NOMO-1 (cell line): ENCODE data around the gene ABCA2.

Experiments
- DNase-seq, 2 experiments: peaks; one replicate each; lab custom pipeline; 2025; ENCODE audit not compliant: unreplicated experiment in 2 of 2; lab: John Stamatoyannopoulos, UW

The ABCA2 gene

DNA sequence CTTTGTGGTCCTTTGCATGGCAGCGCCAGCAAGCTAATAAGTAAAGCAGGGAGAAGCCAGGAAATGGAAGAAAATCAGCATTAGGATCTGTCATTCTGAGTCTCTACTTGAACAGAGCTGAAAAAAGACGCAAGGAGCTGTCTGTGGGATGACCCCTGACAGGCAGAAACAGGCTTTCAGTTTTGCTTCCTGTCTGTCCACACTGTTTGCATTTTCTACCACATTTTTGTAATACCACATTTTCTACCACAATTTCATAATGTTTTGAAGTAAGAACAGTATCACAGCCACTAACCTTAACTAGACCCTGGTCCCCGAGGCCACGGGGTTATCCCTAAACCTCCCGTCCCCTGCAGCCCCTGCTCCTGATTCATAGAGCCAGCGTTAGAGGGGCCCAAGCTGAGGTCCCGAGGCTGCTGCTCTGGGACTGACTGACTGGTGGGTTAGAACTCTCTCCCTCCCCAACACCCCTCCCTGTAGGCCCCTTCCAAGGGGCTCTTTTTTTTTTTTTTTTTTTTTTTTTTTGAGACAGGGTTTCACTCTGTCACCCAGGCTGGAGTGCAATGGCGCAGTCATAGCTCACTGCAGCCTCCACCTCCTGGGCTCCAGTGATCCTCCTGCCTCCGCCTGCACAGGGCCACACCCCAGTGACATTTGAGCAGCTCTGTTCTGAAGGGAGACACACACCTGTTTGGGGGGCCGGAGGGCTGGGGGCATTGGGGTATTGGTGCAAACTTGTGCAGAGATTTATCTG, 27.7 kb downstream of the ABCA2 start:
- DNase-seq: peak; percentile 93 to 99

DNA sequence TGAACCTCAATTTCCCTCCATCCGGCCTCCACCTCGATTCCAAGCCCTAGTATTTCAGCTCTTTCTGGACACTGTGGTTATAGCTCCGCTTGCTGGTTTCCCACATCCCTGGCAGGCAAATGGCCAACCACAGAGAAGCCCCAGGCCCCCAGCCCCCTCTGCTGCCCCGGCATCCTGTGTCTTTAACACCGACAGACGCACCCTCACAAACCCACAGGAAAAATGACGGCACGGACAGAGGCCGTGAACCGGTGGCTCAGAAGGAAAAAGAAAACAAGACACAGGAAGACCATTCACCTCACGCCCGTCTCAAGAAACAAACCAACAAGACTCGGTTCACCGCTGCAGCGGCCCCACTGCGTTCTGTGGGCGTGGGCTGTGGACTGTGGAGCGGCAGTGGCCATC, 30.2 kb downstream of the ABCA2 start:
- DNase-seq: no peak

DNA sequence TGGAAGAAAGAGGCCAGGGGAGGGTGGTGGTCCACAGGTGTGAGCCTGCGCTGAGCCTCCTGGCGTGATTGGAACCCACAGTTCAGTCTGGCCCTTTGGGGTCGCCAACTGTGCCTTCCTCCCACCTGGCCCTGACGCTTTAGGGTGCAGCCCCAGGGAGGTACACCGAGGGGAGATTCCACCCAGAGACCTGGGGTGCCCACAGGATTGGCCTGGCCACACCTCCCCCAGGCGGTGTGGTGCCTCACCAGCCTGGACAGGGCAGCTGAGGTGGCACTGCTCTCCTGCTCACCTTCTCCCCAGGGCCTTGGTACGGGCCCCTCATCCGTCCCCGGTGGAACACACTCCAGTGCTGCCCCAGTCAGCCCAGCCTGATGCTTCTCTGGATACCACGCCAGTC, 30.7 kb downstream of the ABCA2 start:
- no peak for DNase-seq

DNA sequence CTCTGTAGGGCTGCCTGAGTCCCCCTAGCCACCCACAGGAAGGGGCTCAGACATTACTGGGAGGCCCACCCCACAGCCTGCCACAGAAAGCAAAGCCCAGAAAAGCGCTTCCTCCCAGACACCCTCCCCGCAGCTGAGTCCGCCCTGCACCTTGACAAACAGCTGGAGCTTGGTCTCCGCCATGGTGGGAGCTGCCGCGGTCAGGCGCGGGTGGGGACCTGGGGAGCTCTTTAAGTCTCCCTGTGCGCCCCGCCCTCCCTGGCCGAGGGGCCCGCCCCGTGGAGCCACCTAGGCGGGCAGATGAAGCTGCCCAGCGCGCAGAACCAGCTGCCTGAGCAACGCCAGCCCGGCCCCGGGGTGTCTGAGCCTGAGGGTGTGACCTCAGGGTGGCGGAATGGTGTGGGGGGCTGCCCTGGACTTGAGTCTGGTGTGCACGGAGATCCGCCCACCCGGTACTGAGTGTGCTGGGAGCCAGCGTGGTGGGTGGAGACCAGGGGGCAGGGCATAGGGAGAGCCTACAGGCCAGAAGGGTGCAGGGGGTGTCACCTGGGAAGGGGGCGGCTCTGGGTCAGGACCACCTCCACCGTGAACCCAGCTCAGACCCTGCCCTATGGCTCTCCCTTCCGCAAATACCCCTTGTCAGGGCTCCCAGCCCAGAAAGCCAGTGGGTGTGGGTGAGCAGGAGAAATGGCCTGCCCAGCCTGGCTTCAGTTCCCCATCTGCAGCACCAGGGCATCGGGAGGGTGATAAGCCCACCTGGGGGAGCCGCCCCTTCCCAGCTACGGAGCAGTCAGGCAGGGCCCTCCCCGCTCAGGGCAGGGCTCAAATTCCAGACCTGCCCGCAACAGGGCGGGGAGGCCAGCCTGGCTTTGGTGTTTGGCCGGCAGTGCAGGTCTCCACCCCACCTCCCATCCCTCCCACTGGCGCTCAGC, 31.4 kb downstream of the ABCA2 start, which contains the start of gene CLIC3:
TSS of gene CLIC3 (minus strand) at position 208 of the 932 bp plus-strand sequence. CDS start at position 183, 25 bp downstream.
- DNase-seq: no peak

DNA sequence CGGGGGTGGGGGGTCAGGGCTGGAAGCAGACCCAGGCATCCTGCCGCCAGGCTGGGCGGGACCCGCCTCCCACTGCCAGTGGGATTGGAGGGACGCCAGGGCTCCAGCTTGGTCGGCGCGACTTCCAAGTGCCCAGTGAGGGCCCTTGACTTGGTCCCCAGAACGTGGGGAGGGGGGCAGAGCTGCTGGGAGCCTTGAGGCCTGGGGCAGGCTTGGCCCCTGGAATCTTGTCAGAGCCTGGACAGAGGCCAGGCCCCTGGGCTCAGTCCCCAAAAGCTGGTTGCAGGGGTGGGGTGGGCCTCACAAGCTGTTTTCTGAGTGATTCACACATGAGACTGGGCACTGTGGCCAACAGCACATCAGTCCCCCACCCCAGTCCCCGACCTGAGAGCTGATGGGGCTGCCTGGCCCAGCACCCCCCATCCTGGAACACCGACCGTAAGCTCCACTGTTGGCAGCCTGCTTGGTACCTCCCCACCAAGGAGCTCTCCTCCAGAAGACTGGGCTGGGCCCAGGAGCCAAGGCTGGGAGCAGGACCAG, 32.2 kb downstream of the ABCA2 start:
- DNase-seq: no peak

DNA sequence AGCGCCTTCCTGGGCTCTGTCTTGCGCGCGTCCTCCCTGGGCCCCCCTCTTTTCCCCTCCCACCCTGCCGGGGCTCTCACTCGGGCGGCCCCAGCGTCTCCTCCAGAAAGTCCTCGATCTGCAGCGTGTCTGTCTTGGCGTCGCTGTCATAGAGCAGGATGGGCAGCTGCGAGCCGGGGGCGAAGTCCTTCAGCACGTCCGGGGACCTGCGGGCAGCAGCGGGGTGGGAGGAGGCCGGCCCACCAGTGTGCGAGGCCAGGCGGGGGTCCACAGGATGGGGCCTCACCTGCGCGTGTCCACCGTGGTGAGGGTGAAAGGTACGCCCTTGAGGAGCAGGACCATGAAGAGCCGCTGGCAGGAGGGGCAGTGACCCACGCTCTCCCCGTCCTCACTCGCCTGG, 32.7 kb downstream of the ABCA2 start:
- DNase-seq: no peak

DNA sequence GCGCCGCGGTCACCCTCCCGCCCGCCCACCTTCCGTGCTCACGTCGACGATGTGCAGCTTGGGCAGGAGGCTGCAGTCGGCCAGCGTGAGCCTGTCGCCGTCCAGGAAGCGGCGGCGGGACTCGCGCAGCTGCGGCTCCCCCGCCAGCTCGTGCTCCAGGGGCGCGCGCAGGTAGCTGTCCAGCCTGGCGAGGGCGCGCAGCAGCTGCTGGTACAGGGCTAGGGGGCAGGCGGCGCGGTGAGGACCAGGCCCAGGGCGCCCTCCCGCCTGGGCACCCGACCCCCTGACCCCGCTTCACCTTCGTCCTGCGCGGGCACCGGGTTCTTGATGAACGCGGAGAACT, 33.2 kb downstream of the ABCA2 start:
- no peak for DNase-seq

DNA sequence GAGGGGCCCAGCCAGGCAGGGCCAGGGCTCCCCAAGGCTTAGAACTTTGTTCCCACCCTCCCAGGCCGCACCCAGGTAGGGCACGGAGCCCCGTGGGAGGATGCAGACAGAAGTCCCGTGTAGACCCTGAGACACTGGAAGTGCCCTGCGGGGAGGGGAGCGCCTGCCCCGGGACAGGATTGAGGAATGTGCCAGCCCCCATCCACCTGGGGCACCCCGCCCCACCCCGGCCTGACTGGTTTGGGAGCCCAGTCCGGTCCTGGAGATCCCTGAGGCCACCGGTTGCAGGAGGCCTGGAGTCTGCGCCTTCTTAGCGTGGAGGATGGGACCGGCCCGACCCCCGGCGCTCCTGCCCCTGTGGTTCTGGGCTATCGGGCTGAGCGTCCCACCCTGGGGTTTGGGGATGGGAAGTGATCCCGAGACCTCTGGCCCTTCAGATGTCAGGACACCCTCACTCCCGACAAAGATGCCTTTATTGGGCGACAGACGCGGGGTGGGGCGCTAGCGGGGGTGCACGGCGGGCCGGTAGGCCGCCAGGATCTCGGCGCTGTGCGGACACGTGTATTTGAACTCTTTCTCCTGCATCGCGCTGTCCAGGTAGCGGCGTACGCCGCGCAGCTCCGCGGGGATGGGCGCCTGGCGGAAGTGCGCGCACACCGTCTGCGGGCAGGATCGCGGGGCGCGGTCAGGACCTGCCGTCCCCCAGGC, 33.7 kb downstream of the ABCA2 start:
- DNase-seq: no peak

DNA sequence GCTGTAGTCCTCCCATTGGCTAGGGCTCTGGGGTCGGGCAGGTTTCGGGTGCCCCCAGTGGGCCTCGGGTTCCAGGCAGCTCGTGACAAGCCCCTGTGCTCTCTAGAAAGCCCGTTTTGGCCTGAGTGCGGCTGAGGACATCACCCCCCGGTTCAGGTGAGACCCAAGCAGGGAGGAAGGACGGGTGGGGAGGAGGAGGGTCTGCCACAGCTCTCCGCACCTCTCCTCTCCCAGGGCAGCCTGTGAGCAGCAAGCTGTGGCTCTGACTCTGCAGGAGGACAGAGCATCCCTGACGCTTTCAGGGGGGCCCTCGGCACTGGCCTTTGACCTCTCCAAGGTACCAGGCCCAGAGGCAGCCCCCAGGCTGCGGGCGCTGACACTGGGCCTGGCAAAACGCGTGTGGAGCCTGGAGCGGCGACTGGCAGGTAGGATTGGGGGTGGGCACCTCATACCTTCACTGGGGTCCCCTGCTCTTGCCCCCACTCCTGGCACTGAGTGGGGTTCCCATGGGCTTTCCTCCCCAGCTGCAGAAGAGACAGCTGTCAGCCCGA, 35.1 kb downstream of the ABCA2 start:
- no peak for DNase-seq

DNA sequence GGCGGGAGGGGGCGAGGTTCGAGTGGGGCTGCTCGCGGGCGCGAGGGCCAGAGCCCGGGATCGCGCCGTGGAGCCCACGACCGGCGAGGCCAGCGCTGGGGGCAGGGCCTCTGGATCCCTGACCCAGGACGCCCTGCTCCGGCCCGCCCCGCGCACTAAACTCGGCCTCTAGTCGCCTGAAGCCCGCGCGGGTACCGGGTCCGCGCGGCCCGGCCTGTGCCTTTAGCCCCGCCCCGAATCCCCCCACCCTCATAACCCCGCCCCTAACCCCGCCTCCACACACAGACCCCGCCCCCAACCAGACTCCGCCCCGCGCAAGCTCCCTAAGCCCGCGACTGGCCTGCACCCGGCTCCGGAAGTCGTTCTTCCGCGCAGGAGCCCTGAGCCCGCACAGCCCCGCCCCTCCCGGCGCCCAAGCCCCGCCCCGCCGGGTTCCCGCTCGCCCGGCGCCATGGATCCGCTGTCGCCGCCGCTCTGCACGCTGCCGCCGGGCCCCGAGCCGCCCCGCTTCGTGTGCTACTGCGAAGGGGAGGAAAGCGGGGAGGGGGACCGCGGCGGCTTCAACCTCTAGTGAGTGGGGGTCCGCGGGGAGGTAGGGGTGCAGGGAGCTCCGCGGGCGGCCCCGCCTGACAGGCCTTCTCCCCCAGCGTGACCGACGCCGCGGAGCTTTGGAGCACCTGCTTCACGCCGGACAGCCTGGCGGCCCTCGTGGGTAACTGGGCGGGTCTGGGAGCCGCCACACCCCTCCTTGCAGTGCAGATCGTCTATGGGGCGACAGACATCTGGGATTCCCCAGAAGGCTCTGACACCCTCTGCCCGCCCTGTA, 35.8 kb downstream of the ABCA2 start, which contains the start of gene PAXX:
TSS of gene PAXX (plus strand) at position 430 of the 826 bp plus-strand sequence. CDS start at position 452, 22 bp downstream.
- peak; percentile 88 to 98 for DNase-seq

DNA sequence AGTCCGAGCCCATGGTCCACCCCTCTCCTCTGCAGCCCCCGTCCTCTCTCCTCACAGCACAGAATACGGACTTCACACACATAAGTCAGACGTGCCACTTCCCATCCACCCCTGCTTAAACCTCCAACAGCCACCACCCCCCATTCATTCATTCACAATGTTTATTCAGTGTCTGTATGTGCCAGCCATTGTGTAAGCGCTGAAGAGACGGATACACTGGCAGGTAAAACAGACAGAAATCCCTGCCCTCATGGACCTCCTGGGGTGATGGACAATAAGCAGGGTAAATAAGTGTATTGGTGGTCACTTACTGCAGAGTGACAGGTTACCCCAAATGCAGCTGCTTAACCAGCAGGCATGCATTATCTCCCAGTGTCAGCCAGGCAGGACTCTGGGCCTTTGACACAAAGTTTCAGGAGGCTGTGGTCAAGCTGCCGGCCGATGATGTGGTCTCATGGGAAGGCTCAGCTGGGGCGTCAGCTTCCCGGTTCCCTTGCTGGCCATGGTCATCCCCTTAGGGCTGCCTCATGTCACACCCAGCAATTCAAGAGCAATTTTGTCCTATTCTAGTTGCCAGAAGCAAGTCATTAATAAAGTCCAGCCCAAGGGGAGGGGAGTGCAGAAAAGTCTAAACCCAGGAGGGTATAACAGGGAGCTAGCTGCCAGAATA, 37.7 kb downstream of the ABCA2 start:
- DNase-seq: no peak

DNA sequence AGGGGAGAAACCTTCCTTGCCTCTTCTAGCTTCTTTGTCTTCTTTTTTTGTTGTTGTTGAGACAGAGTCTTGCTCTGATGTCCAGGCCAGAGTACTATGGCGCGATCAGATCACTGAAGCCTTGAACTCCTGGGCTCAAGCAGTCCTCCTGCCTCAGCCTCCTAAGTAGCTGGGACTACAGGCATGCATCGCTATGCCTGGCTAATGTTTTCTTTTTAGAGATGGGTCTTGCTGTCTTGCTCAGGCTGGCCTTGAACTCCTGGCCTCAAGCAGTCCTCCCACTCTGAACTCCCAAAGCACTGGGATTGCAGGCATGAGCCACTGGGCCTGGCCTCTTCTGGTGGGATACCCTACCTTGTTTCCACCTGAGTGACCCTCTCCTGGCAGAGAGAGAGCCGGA, 39.2 kb downstream of the ABCA2 start:
- no peak for DNase-seq

DNA sequence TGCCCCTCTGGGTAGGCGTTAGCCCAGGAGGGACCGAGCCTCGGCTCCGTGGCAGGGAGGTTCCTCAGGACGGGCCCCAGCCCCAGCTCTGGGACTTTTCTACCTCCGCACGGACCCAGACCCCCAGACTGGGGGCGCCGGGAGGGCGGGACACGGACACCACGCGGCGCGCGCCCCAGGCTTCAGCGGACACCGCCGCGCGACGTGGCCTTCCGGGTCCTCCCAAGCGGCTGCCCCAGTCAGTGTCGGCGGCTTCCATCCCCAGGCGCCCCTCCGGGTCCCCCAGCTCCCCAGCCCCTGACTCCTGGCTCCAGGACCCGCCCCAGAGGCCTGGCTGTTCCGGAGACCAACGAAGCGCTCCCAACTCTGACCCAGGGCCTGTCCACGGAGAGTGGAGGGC, 42.2 kb downstream of the ABCA2 start:
- DNase-seq: no peak

DNA sequence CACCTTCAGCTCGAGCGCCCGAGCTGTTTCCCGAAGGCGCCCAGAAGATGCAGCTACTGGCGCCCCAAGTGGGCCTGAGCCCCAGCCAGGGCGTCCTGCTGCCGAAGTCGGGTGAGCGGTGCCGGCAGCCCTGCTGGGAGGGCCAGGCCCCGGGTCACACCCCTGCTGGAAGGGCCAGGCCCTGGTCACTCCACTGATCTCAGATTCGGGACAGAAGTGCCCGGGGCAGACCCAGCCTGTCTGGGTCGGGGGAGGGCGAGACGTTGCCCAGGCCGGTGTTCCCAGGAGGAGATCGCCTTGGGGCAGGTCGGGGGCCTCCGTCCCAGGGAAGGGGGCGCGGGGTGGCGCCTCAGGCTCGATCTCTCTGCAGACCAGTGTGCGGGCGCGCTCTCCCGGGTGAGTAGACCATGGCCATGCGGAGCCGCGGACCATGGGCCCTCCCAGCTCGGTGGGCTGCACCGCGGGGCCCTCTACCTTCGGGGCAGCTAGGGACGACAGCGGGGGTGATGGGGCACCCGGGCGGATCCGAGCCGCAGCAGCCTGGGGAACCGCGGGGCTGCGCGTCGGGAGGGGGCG, 42.9 kb downstream of the ABCA2 start:
- no peak for DNase-seq

DNA sequence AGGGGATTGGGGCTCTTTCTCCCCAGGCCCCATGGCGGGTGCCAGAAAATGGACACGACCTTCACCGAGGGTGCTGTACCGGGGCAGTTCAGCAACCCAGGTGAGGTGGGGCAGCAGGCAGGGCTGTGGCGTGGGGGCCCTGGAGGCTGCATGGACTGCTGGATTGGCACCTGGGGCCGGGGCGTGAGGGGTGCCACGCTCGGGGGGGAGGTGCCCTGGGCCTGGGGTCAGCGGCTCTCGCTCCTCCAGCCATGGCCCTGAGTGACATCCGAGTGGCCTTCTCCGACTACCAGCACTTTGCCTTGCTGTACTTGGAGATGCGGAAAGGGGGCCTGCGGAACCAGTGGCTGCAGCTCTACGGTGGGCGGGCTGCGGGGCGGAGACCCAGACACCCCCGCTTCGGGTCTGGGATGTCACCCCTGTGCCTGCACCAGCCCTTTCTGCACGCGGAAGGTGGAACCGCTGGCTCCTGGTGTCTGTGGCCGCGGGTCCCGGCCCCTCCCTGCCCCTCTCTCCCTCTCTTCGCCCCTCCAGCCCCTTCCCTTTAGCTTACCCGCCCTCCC, 43.5 kb downstream of the ABCA2 start:
- DNase-seq: no peak

DNA sequence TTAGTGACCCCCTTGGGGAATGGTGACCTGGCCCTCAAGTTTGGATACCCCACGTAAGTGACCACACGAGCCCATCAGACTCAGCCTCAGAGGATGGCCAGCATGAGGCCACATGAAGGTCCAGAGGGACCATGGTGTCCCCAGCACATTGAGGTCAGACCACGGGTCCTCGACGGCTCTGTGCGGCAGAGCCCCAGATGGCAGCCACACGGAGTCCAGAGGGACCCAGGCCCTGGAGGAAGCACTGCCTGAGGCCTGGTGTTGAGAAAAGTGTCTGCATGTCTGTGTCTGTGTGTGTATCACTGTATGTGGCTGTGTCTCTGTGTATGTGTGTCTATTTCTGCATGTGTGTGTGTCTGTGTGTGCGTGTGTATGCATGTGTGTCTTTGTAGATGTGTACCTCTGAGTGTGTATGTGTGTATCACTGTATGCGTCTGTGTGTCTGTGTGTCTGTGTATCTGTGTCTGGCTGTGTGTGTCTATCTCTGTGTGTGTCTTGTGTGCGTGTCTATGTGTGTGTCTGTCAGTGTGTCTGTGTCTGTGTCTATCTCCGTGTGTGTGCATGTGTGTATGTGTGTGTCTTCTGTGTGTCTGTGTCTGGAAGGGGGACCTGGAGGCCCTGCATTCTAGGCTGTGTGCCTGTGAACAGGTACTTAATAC, 44.3 kb downstream of the ABCA2 start:
- no peak for DNase-seq

DNA sequence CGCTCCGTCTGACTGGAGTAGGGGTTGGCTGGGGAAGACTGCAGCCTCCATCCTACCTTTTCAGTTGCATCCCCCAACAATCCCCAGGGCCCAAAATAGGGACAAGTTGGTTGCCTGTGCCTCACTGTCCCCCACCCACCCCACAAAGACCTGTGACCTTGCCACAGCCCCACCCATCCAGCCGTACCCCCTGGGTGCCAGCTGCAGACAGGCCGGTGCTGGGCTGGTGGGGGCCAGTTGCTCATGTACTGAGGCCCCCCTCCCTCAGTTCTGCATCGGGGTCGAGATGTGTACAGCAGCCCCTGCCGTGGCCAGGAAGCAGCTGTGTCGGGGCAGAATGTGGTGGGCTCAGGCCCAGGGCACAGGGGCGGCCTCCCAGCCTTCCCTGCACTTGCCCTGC, 44.9 kb downstream of the ABCA2 start:
- no peak for DNase-seq
